Astrocyte (in vitro differentiated cells and primary cell): ENCODE measurements around the gene HMGA1.

Experiments used
- CTCF ChIP-seq: IDR thresholded peaks from 2 replicates; pipeline ENCODE4 v1.5.1; 2011; ENCODE audit warnings: low read depth, mild to moderate bottlenecking, inconsistent platforms, low read length, moderate library complexity; ENCODE audit not compliant: insufficient read depth
- EZH2 ChIP-seq: IDR thresholded peaks from 2 replicates; pipeline ENCODE4 v1.6.1; 2012; ENCODE audit warnings: mild to moderate bottlenecking, low read length, inconsistent platforms; ENCODE audit not compliant: insufficient read depth

- TF ChIP-seq CTCF (no peak), EZH2 (no peak)
These were observed 11.6 kb downstream of the HMGA1 start for GRCh38 chr6:34248198-34248726.
